NCI-H2081 (cell line): Measurements from ENCODE around the gene LEP.
A peak's percentile ranks its signal among the peaks of the same experiment; 100 is the strongest.
"Not testable (repeated sequence)": the region's sequence is repeated elsewhere in the genome, so short reads cannot be mapped to it uniquely, and the experiment has no call there.

Experiments used
- DNase-seq, 2 experiments: peaks; one replicate each; lab custom pipeline; 2025; lab: John Stamatoyannopoulos, UW

LEP gene

GRCh38 chr7:128271942-128272481, 30.9 kb downstream of the LEP start:
- DNase-seq, result no peak

DNA sequence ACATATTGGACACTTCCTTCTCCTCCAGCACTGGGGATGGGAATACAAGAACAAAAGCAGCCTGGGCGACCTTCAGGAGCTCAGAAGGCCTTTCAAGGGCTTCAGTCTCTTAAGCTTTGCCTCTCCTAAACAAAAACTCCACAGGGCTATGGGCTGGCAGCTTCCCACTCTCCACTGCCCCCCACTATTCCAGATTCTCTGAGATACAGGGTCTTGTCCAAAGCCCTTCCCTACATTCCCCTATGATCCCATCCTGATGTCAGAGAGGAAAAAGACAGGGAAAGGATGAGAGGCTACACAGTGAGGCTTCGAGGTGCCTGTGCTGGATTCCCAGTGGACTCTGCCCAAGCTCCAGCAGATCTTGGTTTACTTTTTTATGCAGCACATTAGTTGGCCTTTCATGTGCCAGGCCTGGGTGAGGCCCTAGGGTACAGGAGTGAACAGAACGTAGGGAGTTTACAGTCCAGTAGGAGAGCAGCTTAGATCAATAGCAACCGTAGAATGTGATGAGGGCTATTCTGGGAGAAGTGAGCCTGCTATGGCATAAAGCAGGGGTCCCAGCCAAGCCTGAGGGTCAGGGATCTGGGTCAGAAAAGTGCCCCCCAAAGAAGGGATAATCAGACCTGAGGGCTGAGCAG, 33.3 kb downstream of the LEP start:
- no peak for DNase-seq

DNA sequence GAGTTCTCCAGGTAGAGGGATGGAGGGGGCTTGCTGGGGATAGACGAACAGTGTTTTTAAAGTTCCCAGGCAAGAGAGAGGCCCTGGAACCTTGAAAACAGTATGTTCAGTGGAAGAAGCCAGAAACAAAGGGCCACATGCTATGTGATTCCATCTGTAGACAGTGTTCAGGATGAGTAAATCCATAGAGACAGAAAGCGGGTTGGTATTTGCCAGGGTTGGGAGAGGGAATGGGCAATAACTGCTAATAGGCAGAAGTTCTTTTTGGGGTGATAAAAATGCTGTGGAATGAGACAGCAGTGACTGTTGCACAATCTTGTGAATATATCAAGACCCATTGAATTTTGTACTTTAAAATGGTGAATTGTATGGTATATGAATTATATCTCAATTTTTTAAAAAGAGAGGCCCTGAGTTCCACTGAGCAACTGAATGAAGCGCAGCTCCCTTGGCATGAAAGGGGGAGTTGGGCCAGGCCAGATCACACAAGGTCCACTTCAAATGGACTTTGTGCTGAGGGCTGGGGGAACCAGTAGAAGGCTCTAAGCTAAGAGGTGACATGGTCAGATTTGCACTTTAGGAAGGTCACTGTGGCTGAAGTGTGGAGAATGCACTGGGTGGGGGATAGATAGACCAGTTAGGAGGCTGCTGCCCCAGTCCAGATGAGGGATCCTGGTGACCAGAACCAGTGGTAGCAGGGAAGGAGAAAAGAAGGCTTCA, 34.0 kb downstream of the LEP start:
- DNase-seq, result no peak

DNA sequence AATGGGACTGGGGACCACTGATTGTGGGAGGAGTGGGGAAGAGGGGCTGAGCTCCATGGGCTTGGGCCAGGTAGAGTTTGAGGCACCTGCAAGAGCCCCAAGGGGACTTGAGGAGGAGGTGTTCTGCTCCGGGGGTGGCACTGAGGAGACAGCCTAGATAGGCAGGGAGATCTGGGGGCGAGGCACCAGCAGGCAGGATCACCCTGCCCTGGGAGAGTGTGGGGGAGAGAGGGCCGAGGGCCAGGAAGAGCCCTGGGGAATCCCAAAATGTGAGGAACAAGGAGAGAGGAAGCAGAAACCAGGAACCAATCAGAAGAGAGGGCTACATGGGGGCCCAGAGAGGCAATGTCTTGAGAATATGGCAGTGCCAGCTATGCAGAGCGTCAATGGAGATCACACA, 34.6 kb downstream of the LEP start:
- no peak for DNase-seq

DNA sequence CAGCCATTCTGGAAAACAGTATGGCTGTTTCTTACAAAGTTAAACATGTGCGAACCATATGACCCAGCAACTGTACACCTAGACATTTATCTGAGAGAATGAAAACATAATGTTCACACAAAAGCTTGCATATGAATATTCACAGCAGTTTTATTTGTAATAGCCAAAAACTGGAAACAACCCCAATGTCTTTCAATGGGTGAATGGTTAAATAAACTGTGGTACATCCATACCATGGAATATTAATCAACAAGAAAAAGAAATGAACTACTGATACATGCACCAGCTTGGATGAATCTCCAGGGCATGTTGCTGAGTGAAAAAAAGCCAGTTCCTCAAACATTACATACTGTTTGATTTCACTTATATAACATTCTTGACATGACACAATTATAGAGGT, 37.3 kb downstream of the LEP start:
- DNase-seq, result no peak

GRCh38 chr7:128279124-128279713, 38.1 kb downstream of the LEP start:
- no peak for DNase-seq

DNA sequence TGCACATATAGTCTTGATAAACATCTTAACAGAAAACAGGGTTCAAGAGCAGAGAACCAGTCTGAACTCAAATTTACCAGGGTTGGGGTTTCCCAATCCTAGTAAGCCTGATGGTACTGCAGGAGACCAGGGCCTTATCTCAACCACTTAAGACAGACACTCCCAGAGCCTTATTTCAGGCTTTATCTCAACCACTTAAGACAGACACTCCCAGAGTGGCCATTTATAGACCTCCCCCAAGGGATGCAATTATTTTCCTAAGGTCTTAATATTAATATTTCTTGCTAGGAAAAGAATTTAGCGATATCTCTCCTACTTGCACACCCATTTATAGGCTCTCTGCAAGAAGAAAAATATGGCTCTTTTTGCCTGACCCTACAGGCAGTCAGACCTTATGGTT, 39.4 kb downstream of the LEP start:
- DNase-seq, result not testable (repeated sequence)

GRCh38 chr7:128281605-128282380, 40.7 kb downstream of the LEP start:
- DNase-seq, result peak in 1 of 2 experiments; percentile 75

DNA sequence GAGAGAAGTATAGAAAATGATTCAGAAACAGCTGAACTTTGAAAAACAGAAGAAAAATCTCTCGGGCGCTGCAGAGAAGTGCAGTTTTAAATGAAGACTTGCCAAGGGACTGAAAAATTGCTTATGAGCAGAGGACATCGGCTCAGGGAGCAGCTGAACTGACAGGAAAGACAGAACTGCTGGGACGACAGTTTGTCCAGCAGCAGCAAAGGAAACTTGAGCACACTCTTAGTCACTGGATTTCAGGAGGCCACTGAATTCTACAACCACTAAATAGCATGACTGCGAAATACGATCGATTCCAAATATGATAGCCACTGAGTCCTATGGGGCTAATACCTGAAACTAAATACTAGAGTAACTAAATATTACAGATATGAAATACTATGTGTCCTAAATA, 43.0 kb downstream of the LEP start:
- DNase-seq, result no peak

- DNase-seq, result no peak
Measured at GRCh38 chr7:128287556-128287955, 46.5 kb downstream of the LEP start.

GRCh38 chr7:128298004-128298403, 56.9 kb downstream of the LEP start:
- DNase-seq, result not testable (repeated sequence)

GRCh38 chr7:128299109-128299607, 58.1 kb downstream of the LEP start:
- no peak for DNase-seq

GRCh38 chr7:128302139-128302538, 61.1 kb downstream of the LEP start:
- DNase-seq, result no peak

DNA sequence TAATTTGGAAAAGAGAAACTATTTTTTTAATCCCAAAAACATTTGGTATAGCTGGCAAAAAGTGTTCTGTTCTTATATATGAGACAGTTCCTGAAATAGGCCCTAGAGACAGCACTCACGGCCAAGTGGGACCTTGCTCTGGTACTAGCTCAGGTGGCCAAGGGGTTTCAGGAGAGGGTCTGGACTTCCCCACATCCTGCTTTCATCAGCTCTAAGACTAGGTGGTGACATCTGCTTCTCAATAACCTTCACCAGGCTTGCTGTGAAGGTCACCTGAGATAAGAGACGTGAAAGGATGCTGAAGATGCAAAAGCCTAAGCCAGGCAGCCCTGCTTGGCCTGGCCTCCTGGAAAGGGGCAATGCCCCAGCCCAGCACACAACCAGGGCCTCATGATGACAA, 62.1 kb downstream of the LEP start:
- DNase-seq, result no peak

- DNase-seq, result no peak
Measured at GRCh38 chr7:128303643-128304042, 62.6 kb downstream of the LEP start.

DNA sequence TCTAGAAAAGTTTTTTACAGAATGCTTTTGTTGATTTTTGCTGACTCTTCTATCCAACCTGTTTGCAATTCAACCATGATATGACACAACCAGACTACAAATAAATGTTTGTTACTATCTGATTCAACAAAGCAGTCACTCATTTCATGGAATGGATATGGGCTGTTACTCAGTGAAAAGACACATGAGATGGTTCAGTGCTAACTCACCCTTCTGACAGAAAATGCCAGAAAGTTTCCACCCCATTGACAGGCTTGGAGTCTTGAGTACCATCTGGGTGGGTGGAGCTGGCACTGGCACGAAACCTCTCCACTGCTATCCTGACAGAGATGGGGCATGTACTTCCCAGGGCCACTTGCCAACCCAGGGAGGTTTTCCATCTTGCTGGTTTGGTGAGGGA, 63.1 kb downstream of the LEP start:
- DNase-seq, result no peak

GRCh38 chr7:128307061-128307460, 66.0 kb downstream of the LEP start:
- DNase-seq, result no peak
